DMS 273 (cell line): ENCODE data around the gene CAPZB.
A peak's percentile ranks its signal among the peaks of the same experiment; 100 is the strongest.
"Not testable (repeated sequence)": the region's sequence is repeated elsewhere in the genome, so short reads cannot be mapped to it uniquely, and the experiment has no call there.

Experiments
- DNase-seq: peaks from one replicate; lab custom pipeline; 2025; ENCODE audit not compliant: unreplicated experiment; lab: John Stamatoyannopoulos, UW

CAPZB gene

GRCh38 chr1:19485362-19486187 is at the start of gene CAPZB:
TSS of gene CAPZB (minus strand) at chr1:19485539. CDS start at chr1:19485438, 101 bp downstream.
- DNase-seq = peak; percentile 97

GRCh38 chr1:19534281-19534680 is 48.9 kb upstream of the CAPZB start:
- peak; percentile 76 for DNase-seq

- DNase-seq = no peak
Measured at GRCh38 chr1:19533626-19534025, 48.3 kb upstream of the CAPZB start.

- DNase-seq = no peak
Measured at GRCh38 chr1:19532519-19532918, 47.2 kb upstream of the CAPZB start.

GRCh38 chr1:19529664-19530063 is 44.3 kb upstream of the CAPZB start:
- DNase-seq = no peak

- DNase-seq = no peak
Measured at GRCh38 chr1:19528438-19528837, 43.1 kb upstream of the CAPZB start.

- no peak for DNase-seq
Measured at GRCh38 chr1:19525607-19526545, 40.5 kb upstream of the CAPZB start.

- DNase-seq = no peak
Measured at GRCh38 chr1:19524791-19525190, 39.5 kb upstream of the CAPZB start.

- DNase-seq = not testable (repeated sequence)
Measured at GRCh38 chr1:19522570-19522969, 37.2 kb upstream of the CAPZB start.

GRCh38 chr1:19521411-19521810 is 36.1 kb upstream of the CAPZB start:
- DNase-seq = no peak

- no peak for DNase-seq
Measured at GRCh38 chr1:19517017-19517416, 31.7 kb upstream of the CAPZB start.

- DNase-seq = no peak
Measured at GRCh38 chr1:19515201-19515600, 29.9 kb upstream of the CAPZB start.

- peak; percentile 39 for DNase-seq
Measured at GRCh38 chr1:19514391-19514831, 29.1 kb upstream of the CAPZB start.

GRCh38 chr1:19512545-19512944 is 27.2 kb upstream of the CAPZB start:
- DNase-seq = no peak

GRCh38 chr1:19511116-19511515 is 25.8 kb upstream of the CAPZB start:
- no peak for DNase-seq

- not testable (repeated sequence) for DNase-seq
Measured at GRCh38 chr1:19509647-19510046, 24.3 kb upstream of the CAPZB start.

- DNase-seq = no peak
Measured at GRCh38 chr1:19507516-19507915, 22.2 kb upstream of the CAPZB start.

GRCh38 chr1:19505693-19506457 is 20.5 kb upstream of the CAPZB start:
- no peak for DNase-seq

GRCh38 chr1:19504796-19505692 is 19.7 kb upstream of the CAPZB start:
- DNase-seq = no peak

- not testable (repeated sequence) for DNase-seq
Measured at GRCh38 chr1:19502284-19502683, 16.9 kb upstream of the CAPZB start.
